GM21717 (cell line): ENCODE measurements around the gene CDK15.

ENCODE experiments used
- ATAC-seq: cut with Tn5 transposase; IDR thresholded peaks from one replicate; pipeline ENCODE4 v1.9.1; 2021; ENCODE audit warnings: mild to moderate bottlenecking, moderate library complexity; ENCODE audit not compliant: unreplicated experiment

The CDK15 gene

DNA sequence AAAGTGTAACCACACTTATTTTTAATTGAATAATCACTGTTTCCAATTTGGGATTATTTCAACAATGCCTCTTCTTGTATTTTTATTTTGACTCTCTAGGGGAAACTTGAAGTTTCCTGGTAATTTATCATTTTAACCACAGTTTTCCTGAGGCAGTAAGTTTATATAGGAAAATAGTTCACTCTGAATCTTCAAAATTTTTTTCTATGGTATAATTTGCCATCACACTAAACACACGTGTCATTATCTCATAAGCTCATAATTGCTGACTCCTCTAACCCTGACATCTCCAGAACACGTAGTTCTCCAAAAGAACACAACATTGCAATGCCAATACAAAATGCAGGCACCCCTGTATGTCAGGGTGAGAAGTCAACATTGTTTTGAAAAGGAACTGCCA is 125.1 kb downstream of the CDK15 start:
- ATAC-seq = no peak

DNA sequence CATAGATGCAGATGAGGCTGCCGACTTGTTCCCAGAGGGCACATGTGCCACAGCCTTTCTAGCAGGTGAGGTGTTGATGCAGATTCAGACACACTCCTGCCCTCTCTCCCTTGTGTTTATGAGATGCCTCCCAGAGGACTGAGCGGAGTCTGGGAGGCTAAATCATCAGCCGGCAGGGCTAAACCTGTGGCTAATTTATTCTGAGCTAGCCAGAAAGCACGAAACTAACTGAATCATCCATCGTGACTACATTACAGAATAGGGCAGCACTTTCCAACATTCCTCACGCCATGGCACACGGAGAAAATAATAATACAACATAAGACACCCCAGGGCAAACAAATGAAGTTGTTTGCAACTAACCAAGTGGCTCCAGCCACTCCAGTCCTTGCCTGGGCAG is 125.6 kb downstream of the CDK15 start:
- no peak for ATAC-seq

DNA sequence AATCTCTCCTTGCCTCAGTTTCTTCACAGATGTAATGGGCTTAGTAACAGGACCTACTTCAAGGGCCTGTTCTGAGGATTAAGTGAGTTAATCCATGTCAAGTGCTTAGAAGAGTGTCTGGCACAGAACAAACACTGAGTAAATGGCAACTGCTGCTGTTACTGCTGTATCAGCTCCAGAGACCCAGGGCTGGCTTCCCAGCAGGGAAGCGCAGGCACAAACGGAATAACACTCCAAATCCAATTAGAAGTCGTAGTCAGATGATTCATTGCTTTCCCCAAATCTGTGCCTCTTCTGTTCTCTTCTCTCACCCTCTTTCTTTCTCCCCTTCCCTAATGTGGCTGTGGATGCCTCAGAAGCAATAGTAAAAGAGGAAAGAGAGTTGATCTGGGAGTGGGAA is 126.2 kb downstream of the CDK15 start:
- no peak for ATAC-seq

DNA sequence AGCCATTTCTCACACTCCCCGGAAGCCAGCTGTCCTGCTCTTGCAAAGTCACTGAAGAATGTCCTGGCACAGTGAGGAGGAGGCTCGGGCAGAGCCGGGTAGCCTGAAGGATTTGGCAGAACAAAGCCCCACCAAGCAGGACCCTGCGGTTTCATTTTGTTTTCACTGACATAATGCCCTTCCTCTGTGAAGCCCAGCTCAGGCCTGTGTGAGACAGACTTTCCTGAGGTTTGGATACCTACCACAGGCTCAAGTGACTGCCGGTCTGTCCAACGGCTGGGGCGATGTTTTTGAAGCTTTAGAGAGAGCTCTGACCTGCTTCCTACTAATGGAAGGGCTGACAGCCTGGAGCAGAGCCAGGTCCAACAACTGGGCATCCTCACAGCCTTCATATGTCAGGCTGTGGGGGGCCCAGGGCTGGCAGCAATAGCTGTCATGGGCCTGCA is 127.5 kb downstream of the CDK15 start:
- ATAC-seq = no peak

DNA sequence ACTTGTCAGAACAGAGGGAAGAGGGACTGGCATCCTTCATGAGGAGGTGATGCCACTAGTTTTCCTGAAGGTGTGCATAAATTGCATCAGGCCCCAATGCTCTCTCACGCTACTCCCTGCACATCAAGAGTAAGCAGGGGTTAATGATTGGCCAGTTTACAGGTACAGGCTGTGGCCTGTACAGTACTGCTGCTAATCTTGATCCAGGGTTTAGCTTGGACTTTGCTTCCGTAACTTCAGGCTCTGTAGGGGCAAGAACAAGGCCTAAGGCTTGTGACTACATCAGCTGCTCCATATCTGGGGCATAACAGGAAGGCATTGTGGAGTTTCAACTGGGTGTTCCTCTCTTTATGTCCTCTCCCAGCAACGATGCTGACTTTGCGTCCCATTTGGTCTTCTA is 130.5 kb downstream of the CDK15 start:
- ATAC-seq = no peak

DNA sequence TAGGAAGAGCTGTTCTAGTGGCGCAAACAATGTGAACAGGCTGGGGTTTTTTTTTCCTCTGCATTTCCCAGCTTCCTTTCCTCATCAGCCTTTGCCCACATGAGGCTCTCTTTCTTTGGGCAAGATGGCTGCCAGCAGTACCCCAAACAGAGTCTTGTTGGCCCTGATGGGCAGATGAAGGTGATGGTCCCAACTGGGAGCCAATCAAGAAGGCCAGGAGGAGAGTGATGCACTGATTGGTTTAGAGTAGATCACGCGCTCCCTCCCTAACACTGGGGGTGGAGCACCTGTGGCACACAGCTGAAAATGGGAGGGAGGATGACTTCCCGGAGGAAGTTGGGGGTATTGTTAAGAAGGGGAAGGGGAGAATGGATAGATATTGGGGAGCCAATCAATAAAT is 131.0 kb downstream of the CDK15 start:
- ATAC-seq = no peak

DNA sequence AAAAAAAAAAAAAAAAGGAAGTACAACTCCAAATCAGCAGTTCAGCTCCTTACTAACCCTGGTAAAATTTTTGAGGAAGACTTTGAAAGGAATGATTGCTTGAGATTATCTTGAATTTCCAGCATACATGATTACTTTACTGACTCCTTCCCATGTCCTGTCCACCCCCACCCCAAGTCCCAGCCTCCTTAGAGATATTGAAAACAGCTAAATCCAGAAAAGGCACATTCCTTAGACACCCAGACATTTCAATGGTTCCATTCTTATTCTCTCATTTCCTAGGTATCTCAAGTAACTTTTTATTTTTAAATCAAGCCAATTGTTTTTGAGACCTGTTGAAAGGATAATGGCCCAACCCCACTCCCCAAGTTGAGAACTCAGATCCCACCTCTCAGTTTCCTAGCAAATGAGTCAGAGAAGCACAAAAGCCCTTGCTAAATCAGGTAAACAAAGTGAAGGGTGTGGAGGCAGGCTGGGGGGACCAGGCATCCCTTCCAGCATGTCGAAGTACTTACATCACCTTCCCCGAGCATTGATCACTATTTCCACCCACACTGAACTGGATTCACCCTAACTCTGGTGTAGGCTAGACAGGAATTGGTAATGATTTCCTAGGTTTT is 131.9 kb downstream of the CDK15 start:
- no peak for ATAC-seq

DNA sequence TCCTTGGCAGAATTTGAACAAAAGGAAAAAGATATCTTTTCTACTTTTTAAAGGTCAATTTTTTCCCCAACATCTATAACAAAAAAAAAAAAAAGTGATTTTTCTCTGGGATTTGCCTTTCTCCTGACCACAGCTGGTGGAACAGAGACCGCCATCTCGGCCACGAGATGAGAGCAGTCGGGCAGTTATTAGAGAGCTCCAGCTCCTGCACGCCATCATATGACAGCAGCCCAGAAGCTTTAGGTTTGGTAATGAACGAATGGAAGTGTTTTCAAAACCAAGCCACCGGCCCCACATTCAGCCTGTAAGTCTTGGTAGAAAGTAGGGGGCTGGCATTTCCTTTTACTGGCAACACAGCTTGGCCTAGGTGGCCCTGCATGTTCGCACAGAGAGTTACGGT is 132.4 kb downstream of the CDK15 start:
- ATAC-seq = no peak

DNA sequence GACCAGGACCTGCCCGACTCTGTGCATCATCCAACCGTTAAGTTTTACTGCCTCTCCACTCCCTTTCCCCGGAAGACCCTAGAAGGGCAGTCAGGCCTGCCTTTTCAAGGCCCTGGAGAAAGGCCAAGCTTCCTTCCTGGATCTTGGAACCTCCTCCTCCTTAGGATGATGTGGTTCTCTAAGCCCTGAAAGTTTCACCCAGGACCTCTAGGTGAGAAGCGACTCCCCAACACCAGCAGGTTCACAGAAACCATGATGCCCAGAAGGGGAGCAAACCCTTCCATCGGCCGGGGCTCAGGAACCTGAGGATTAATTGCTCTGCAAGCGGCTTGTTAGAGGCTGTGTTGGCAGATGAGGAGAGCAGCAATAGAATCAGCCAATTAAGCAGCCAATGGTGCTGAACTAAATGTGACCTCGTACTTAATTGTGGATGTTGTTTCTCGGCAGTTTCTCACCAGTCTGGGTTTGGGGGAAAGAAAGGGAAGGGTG is 133.2 kb downstream of the CDK15 start:
- ATAC-seq = no peak

DNA sequence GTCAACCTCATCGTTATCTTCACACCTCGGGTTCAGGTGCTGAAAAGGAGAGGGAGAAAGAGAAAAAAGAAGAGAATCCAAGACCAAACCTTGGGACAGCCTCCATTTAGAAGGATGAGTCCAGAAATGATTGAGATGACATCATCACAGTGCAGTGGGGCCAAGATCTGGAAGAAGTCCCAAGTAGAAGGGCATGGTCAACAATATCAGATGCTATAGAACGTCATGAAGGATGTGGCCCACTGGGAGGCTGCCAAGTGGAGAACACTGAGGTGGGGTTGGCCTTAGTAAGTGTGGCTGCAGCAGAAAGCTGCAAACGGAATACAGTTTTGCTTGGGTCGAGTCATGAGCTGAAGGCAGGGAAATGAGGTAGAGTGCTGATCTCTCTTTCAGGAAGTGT is 136.2 kb downstream of the CDK15 start:
- no peak for ATAC-seq
